ENCODE measurements around the gene GAA. TPM values are rescaled to one million over a fixed set of nuclear protein-coding genes. Genes with fewer than 3 reads are reported as not detected.
A peak's percentile ranks its signal among the peaks of the same experiment; 100 is the strongest.

The GAA gene
- total and polyA plus RNA-seq, 2 donors (not counting 1 experiment from before 2014, with no cell fraction given): 32.3 to 39.4 TPM

DNA sequence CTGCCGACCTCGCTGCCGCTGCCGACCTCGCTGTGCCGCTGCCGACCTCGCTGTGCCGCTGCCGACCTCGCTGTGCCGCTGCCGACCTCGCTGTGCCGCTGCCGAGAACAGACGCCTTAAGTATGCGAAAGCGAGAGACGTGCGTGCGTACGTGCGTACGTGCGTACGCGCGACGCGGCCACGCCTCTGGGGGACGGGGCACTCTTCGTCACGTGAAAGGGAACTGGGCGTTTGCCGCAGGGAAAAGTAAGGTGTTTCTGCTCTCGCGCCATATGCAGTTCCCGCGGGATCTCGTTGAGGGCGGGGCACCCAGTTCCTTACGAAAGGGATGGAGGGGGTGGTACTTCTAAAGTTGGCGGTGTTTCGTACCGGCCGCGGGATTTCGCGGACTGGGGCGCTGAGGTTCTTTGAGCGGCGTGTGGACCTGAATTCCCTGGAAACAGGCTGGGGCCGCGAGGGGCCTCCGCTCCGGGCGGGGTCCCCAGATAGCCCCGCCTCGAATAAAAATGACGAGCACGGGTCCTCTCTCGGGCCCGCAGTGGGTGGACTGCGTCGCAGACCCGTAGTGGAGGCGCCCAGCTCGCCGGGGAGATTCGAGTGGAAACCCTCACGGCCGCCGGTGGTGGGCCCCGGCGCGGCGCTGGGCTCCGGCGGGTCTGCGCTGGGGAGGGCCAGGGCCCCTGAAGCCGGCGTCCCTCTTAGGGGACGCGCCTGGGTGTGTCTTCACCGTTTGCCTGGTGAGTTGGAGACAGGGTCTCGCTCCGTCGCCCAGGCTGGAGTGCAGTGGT lies 45.8 kb downstream of the GAA start, which contains the start of gene EIF4A3:
Gene EIF4A3 (minus strand): TSS at position 94 of the 788 bp plus-strand sequence. CDS start 167 bp downstream, outside the sequence.
- peaks cover 25 to 37% of the 10 kb centered on the region in 2 donors for H3K4me1 ChIP-seq (ENCODE audit: control insufficient read depth in 2 of 2, insufficient read depth in 2 of 2, low read length in 2 of 2)
- DNase-seq: peak; percentile 99
- H3K9ac ChIP-seq (ENCODE audit: low read length): peak within 1 kb of the TSS; percentile 75
- Mint-ChIP-seq H3K9me3 (ENCODE audit: insufficient read depth) (no peaks in the 10 kb centered on the region), H3K4me3 (peak within 1 kb of the TSS; percentile 95), H3K4me1 (peaks cover 36% of the 10 kb centered on the region), H3K27ac (peak within 1 kb of the TSS; percentile 97), H3K27me3 (no peaks in the 10 kb centered on the region)
- peaks cover 50% of the 10 kb centered on the region for H3K79me2 ChIP-seq (ENCODE audit: control insufficient read depth, insufficient read depth, low read length)
- no peaks in the 10 kb centered on the region for H3K27me3 ChIP-seq (replicated peaks in 1 of 4; ENCODE audit: control extremely low read depth in 1 of 4, control insufficient read depth in 3 of 4, insufficient read depth in 4 of 4, low read length in 3 of 4)
- H3K4me2 ChIP-seq (replicated peaks; ENCODE audit: low read depth, low read length, poor library complexity, severe bottlenecking): peak within 1 kb of the TSS; percentile 92
- peak within 1 kb of the TSS; percentile 61 to 94 (median 79) for H3K4me3 ChIP-seq (ENCODE audit: control extremely low read depth in 1 of 5, extremely low read depth in 1 of 5, insufficient read depth in 1 of 5, low read depth in 2 of 5, low read length in 4 of 5)
- ChIA-PET POLR2A (interaction anchor here (0.5 to 1.3 kb wide), 2 partner anchors 46 to 114 kb away, joined by 4 read pairs; partner anchors contain the start of gene GAA), CTCF (interaction anchor here (0.9 to 1.2 kb wide), 2 partner anchors 48 to 139 kb away, joined by 3 to 4 read pairs; no protein-coding TSS in a partner anchor)
- intact Hi-C loops (cut with micrococcal nuclease): loop anchor here (1.0 to 2.0 kb wide), 4 partner anchors 46 to 1076 kb away; partner anchors contain the start of genes CEP131, GAA and RNF213
- ATAC-seq (ENCODE audit: low read depth): peak; percentile 90
- H3K27ac ChIP-seq (ENCODE audit: low read length in 2 of 2): peak within 1 kb of the TSS; percentile 82 to 87
- WGBS (ENCODE audit: insufficient coverage): under 1% methylated on average over 90 of the region's 90 CpGs
- H2AFZ ChIP-seq (ENCODE audit: insufficient read depth, low read depth, low read length, poor library complexity, severe bottlenecking): peak within 1 kb of the TSS; percentile 76
- TF ChIP-seq, protein P1, sequence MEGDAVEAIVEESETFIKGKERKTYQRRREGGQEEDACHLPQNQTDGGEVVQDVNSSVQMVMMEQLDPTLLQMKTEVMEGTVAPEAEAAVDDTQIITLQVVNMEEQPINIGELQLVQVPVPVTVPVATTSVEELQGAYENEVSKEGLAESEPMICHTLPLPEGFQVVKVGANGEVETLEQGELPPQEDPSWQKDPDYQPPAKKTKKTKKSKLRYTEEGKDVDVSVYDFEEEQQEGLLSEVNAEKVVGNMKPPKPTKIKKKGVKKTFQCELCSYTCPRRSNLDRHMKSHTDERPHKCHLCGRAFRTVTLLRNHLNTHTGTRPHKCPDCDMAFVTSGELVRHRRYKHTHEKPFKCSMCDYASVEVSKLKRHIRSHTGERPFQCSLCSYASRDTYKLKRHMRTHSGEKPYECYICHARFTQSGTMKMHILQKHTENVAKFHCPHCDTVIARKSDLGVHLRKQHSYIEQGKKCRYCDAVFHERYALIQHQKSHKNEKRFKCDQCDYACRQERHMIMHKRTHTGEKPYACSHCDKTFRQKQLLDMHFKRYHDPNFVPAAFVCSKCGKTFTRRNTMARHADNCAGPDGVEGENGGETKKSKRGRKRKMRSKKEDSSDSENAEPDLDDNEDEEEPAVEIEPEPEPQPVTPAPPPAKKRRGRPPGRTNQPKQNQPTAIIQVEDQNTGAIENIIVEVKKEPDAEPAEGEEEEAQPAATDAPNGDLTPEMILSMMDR (IDR thresholded peaks at IDR 0.05): no peak
- TF ChIP-seq EZH2 (IDR thresholded peaks at IDR 0.05; ENCODE audit: borderline replicate concordance, insufficient read depth, low read depth, low read length, poor library complexity, severe bottlenecking): no peak
- no peaks in the 10 kb centered on the region for H3K9me3 ChIP-seq (ENCODE audit: control extremely low read depth in 1 of 3, control insufficient read depth in 2 of 3, insufficient read depth in 1 of 3, low read length in 2 of 3)
- peaks cover 0 to 20% of the 10 kb centered on the region in 2 experiments for H3K36me3 ChIP-seq (replicated peaks in 1 of 2; ENCODE audit: control extremely low read depth in 1 of 2, control insufficient read depth in 1 of 2, extremely low read depth in 1 of 2, insufficient read depth in 2 of 2, low read length in 1 of 2)
- H4K20me1 ChIP-seq (ENCODE audit: control insufficient read depth, insufficient read depth, low read length, poor library complexity, severe bottlenecking): peaks cover 42% of the 10 kb centered on the region

DNA sequence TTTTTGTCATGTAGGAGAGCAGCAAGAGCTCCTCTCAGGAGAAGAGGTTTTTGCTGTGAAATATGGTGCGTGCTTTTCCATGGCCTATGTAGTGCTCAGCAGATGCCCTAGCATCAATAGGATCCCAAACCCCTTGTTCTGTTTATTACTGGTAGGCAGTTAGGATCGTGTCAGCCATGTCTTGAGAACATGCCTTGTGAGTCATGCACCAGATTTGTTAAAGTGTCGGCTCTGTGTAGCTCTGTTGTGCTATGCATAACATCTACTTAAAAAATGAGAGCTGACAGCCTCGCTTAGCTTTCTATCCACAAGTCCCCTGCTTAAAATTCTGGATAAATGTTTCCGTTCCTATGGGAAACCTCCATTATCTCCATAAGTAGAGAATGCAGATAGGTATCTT lies 50.0 kb downstream of the GAA start:
- CTCF ChIA-PET: no interaction called here
- H3K4me3 Mint-ChIP-seq: no peak overlapping the region
- WGBS (ENCODE audit: insufficient coverage): 100% methylated on average over 2 of the region's 5 CpGs
- H3K9ac ChIP-seq (ENCODE audit: low read length): no peak overlapping the region
- no peak overlapping the region for H3K27ac ChIP-seq (ENCODE audit: low read length in 2 of 2)
- POLR2A ChIA-PET: no interaction called here
- H4K20me1 ChIP-seq (ENCODE audit: control insufficient read depth, insufficient read depth, low read length, poor library complexity, severe bottlenecking): peaks cover 4% of the 10 kb centered on the region
- H3K27me3 ChIP-seq (replicated peaks in 1 of 4; ENCODE audit: control extremely low read depth in 1 of 4, control insufficient read depth in 3 of 4, insufficient read depth in 4 of 4, low read length in 3 of 4): no peaks in the 10 kb centered on the region
- TF ChIP-seq, protein P1 (IDR thresholded peaks at IDR 0.05): no peak
- no peak for TF ChIP-seq EZH2 (IDR thresholded peaks at IDR 0.05; ENCODE audit: borderline replicate concordance, insufficient read depth, low read depth, low read length, poor library complexity, severe bottlenecking)
- peaks cover 17% of the 10 kb centered on the region for H3K79me2 ChIP-seq (ENCODE audit: control insufficient read depth, insufficient read depth, low read length)
- H3K36me3 ChIP-seq (replicated peaks in 1 of 2; ENCODE audit: control extremely low read depth in 1 of 2, control insufficient read depth in 1 of 2, extremely low read depth in 1 of 2, insufficient read depth in 2 of 2, low read length in 1 of 2): no peaks in the 10 kb centered on the region
- H3K27ac Mint-ChIP-seq: no peak overlapping the region
- H3K4me3 ChIP-seq (ENCODE audit: control extremely low read depth in 1 of 5, extremely low read depth in 1 of 5, insufficient read depth in 1 of 5, low read depth in 2 of 5, low read length in 4 of 5): no peak overlapping the region
- peaks cover 2 to 6% (median 4%) of the 10 kb centered on the region in 3 donors for H3K9me3 ChIP-seq (ENCODE audit: control extremely low read depth in 1 of 3, control insufficient read depth in 2 of 3, insufficient read depth in 1 of 3, low read length in 2 of 3)
- DNase-seq (no peak), ATAC-seq (ENCODE audit: low read depth) (no peak)
- H3K4me1 Mint-ChIP-seq: peaks cover 22% of the 10 kb centered on the region
- H3K27me3 Mint-ChIP-seq: no peaks in the 10 kb centered on the region
- peaks cover 2% of the 10 kb centered on the region for H3K9me3 Mint-ChIP-seq (ENCODE audit: insufficient read depth)
- intact Hi-C loops (cut with micrococcal nuclease): no loop called here
- H3K4me1 ChIP-seq (ENCODE audit: control insufficient read depth in 2 of 2, insufficient read depth in 2 of 2, low read length in 2 of 2): peaks cover 11 to 21% of the 10 kb centered on the region in 2 donors
- no peak overlapping the region for H2AFZ ChIP-seq (ENCODE audit: insufficient read depth, low read depth, low read length, poor library complexity, severe bottlenecking)
- no peak overlapping the region for H3K4me2 ChIP-seq (replicated peaks; ENCODE audit: low read depth, low read length, poor library complexity, severe bottlenecking)

All from B cell (primary cell).